HG02610 (cell line): Measurements from ENCODE around the gene TARS3.
A peak's percentile ranks its signal among the peaks of the same experiment; 100 is the strongest.
"Not testable (repeated sequence)": the region's sequence is repeated elsewhere in the genome, so short reads cannot be mapped to it uniquely, and the experiment has no call there.

Source experiments
- ATAC-seq: cut with Tn5 transposase; IDR thresholded peaks from one replicate; pipeline ENCODE4 v1.9.1; 2021; ENCODE audit warnings: mild to moderate bottlenecking, moderate library complexity; ENCODE audit not compliant: unreplicated experiment

The TARS3 gene

DNA sequence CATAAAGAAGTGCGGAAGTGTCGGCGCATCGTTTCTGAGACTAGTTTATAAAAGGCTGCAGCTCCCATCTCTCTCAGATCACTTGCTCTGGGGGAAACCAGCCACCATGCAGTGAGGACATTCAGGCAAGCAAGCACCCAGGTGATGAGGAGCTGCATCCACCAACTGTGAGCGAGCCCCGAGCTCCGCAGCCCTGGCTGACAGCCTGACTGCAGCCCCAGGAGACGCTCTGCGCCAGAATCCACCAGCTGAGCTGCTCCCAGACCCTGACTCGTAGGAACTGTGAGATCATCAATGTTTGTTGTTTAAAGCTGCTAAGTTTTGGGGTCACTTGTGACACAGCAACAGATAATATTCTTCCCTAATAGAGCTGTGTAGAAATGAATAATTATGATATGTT lies 67.1 kb downstream of the TARS3 start:
- no peak for ATAC-seq

DNA sequence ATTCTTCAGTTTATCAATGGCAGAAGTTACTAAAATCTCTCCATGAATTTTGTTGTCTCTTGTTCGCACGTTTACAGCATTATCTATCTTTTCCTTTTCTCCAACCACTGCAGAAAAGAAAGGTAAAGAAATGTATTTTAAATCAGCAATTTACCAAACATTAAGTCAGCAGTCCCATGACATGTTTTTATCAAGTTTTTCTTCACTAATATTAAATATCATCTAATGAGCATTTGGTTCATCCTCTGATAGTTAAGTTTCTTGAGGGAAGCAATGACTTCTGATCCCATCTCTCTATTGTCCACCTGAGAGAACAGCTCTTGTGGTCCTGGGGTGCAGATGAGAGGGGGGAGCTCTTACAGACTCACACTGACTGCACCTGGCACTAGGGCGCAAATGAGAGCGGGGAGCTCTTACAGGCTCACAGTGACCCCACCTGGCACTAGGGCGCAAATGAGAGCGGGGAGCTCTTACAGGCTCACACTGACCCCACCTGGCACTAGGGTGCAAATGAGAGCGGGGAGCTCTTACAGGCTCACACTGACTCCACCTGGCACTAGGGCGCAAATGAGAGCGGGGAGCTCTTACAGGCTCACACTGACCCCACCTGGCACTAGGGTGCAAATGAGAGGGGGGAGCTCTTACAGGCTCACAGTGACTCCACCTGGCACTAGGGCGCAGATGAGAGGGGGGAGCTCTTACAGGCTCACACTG lies 69.5 kb downstream of the TARS3 start:
- ATAC-seq, result not testable (repeated sequence)

DNA sequence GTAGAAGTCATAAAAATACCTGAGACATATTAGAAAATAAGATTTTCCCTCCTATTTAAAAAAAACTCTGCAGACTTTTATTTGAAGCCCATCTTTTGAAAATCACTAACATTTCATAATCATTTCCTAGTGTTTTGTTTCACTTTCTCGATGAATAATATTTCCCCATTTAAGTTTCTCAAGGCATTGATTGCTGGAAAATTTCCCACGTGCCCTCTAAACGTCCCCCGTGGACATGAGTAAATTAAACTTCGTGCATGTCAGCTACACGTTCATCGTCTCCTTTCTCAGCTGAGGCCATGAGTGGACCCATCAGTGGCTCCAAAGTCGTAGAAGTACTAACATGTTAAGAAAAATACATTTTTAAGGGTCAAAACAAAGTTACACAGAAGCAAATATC lies 70.1 kb downstream of the TARS3 start:
- no peak for ATAC-seq

DNA sequence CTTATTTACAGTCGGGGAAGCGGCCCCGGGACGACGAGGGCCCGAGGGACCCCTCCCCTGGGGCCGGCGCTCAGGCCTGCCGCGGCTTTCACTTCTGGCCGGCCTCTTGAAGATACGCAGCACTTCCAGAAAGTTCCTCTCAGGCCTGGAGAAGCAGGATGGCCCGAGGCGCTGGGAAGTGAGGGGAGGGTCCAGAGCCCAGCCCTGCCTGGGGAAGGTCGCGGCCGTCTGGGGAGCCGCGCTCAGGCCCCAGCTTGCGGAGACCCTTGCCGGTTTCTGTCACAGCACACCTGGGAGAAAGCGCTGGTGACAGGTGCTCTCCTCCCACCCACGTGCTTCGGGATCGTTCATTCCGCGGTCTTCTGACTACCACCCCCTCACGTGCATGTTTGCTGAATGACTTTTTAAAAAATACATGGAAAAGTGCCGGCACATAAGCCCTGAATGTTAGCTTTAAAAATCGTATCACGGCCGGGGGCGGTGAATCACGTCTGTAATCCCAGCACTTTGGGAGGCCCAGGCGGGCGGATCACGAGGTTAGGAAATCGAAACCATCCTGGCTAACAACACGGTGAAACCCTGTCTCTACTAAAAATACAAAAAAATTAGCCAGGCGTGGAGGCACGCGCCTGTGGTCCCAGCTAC lies 71.4 kb downstream of the TARS3 start:
- no peak for ATAC-seq

DNA sequence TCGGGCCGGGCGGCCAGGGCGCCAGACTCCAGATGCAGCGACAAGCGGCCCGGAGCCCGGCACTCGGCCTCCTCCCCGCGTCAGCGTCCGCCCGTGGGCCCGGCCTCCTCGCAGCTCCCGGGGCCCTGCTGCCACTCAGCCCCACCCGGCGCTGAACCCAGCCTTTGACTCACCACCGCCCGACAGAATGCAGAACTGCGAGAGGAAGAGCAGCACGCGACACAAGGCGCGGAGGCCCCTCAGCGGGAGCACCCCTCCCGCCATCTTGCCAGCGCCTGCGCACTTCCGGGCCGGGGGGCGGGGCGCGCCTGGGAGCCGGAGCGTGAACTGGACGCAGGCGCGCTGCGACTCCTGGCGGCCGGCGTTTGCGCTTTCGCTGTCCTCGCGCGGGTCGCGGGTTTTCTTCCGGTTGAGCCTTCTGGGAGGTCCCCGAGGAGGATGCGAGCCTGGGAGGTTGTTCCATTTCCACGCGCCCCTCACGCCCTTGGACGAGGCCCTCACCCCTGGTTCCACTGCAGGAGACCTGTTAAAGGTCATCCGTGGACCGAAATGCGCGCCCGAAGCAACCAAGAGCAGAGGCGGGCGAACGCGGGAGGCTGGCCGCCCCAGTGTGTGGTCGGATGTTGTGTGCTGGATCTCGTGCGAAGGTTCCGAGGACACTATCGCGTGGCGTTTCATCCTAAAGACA lies 72.0 kb downstream of the TARS3 start, which contains the start of gene TM2D3:
TM2D3 (minus strand) TSS at position 284 of the 688 bp plus-strand sequence; CDS start at position 264, 20 bp downstream.
- peak; percentile 89 for ATAC-seq

DNA sequence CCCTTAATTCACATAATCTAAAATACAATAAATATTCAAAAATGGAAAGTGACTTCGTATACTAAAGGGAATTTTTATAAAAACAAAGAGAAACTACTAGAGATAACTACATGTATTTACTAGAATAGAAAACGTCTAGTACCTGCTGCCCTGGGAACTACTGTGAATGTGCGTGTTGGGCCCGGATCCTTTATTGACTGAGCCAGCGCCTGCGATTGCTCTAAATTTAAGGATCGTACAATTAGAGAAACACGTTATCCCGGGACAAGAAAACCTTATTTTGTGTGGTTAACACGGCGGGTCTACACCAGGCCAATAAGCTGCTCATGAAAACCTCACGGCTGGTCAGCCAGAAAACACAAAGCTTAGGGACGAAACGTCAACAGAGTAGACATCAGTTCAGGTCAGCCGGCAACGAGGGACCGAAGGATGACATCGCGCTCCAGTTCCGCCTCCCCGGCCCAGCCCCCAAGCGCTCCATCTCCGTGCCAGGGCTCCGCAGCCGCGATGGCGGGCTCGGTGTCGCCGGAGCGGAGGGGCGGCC lies 72.6 kb downstream of the TARS3 start:
- ATAC-seq, result peak; percentile 44

DNA sequence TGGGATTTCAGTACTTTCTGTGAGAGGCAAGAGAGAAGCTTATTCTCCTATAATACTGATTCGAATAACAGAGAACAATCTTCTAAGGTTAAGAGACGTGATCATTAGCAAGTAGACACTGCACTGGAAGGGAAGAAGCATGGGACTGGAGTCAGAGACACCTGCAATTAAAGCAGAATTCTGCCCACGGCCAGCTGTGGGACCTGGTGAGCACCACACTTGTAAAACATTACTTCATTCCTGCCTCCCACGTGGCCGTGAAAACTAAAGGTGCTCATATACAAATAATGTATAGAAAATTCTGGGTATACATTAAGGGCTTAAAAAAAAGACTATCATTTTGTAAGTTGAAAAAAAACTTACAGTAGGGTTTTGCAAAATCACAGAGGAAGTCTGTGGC lies 74.1 kb downstream of the TARS3 start:
- ATAC-seq, result no peak

DNA sequence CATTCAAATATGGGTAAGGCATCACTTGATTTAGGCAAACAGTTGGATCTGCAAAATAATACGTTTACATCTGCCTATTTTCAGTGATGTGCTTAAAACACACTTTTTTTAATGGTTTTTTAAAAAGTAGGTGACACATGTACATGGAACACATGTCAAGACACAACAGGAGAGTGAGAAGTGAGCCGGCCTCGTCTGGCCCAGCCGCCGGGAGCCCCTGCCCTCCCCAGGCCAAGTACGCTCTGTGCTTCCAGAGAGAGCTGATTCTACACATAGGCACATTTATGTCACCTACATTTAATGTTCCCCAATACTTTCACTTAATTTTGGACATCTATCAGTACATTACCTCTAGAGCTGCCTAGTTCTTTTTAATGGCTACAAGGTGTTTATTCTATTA lies 75.9 kb downstream of the TARS3 start:
- no peak for ATAC-seq

DNA sequence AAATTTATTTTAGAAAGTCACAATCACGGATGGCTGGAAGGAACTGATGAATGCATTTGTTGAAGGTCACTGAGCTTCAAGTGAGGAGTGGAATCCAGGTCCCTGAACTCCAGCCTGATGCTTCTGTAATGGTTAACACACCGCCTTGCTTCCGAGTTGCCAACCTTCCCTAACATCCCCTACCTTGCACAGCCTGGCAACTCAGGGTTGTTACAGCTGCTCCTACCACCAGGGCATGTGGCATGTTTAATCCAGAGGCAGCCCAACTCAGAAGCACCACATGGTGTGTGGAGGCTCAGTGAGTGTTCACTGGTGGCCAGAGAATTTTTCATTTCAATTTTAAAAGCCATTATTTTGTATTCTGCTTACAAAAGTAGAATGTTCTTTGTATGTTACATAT lies 77.0 kb downstream of the TARS3 start:
- no peak for ATAC-seq

DNA sequence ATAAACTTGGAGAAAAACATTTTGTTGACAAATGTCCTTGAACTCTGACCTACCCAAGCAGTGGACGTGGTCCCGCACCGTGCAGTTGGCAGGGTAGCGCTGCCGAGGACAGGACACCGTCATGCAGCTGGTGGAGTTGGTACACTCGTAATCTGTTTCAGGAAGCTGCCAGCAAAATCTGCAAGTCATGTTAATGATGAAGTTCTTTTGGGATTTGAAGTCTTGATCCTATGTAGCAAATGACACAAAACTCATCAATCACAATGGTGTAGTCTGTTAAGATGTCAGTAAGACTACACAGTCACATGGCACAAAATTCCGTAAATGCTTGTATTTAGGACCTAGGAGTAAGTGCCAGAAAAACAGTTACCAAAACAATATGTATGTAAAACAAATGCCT lies 77.6 kb downstream of the TARS3 start:
- no peak for ATAC-seq

DNA sequence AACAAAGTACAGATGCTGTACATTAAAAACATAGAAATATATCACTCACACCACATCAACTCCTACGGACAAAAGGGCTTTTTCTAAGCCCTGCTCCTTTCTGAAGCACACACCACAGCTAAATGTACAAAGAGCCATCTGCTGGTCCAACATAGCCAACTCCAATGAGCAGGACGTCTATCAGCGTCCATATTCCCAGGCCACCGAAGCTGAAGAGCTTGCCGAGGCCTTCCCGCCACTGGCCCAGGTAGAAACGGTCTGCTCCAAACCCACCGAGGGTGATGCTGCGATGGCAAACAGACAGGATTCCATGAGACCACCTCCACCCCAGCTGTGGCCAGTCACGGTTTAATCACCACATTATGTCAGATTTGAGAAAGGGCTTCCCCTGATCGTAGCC lies 81.9 kb downstream of the TARS3 start:
- no peak for ATAC-seq

DNA sequence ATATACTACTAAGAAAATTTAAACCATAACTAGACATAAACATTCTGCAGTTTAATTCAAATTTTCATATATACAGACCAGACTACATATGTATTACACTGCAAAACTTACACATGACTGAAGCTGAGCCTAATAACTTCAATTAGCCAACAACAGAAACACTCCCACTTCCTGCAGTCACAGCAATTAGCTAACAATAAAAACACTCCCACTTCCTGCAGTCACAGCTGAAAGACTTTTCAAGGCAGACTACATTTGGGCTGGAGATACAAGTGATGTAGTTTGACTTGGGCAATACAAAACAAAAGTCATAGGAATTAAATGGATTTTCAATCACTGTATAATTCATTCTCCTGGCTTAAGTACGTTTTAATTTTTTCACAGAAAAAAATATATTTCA lies 82.4 kb downstream of the TARS3 start:
- ATAC-seq, result no peak

DNA sequence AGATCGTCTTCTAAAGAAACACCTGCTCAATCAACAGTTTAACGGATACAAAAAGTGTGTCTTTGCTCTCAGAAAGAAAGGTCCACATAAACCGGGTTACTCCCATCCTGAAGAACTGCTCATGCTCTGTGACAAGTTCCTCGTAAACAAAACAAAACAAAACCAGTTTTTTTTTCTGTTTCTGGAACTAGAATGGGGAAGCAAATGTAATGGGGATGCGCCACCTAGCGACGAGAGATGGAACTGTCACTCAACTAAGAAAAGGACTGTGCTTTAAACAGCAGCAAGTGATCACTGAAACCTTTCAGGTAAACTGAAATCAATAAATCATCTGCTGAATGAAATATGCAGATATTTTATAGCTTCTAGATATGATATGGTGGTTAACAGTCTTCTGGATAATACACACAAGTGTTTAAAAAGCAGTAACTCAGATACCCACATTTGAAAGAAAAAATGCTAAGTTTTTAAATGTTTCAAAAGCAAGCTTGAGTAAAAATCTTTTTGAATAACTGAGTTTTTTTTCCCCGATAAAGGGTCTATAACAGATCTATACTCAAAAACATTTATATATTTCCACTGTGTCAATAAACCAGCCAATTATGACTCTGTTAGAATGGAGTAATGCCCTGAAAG lies 83.0 kb downstream of the TARS3 start:
- no peak for ATAC-seq

DNA sequence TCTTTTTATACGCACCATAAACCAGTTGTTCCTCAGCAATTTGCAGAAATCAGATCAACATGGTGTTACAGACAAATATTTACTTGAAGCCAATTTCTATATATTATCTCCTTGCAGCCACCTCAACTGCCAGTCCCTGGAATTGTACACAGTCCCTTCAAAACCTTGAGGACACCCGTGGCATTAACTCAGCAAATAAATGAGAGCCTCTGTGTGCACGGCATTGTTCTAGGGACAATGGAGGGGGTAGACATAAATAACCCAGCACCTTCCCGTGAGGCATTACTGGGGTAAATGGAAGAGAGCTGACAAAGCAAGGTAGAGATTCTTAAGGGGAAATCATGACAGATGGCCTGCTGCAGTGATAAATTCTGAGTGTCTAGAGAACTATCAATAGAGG lies 84.6 kb downstream of the TARS3 start:
- no peak for ATAC-seq

DNA sequence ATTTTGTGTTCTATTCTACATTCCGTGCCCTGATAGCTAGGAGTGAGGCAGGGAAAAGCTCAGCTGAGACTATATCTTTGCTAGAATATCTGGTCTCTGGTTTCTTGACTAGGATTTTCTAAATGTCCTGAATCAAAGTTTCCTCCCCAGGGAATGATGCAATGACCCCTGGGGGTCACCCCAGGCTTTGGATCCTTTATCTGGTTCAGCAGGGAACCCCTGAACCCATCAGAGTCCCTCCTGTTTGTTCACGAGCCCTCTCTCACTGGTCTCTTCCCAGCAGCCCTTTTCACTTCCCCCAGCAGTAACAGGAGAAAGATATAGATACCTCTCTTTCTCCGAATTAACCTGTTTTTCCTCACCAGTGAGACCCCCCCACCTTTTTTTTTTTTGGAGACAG lies 86.4 kb downstream of the TARS3 start:
- no peak for ATAC-seq

DNA sequence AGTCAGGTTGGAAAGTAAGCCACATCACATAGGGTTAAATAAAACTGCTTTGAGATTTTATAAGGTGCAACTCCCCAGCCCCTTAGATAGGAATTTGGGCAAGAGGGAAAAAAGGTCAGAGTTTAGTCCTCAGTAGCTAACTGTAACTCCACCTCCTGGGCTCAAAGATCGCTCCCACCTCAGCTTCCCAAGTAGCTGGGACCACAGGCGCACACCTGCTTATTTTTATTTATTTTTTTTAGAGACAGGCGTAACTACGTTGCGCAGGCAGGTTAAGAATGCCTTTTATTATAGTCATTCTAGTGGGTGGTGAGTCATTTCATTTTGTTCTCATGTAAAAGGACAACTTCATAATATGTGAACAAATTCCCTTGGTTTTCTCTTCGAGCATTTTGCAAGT lies 86.8 kb downstream of the TARS3 start:
- no peak for ATAC-seq

DNA sequence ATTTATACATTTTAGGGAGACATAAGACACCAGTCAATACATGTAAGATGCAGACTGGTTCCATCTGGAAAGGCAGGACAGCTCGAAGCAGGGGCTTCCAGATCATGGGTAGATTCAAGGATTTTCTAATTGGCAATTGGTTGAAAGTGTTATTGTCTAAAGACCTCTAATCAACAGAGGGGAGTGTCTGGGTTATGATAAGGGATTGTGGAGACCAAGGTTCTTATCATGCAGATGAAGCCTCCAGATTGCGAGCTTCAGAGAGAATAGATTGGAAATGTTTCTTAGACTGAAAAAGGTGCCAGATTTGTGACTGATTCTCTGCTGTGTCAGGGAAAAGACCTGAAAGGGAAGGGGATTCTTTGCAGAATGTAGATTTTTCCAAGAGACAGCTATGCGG lies 87.2 kb downstream of the TARS3 start:
- ATAC-seq, result no peak

DNA sequence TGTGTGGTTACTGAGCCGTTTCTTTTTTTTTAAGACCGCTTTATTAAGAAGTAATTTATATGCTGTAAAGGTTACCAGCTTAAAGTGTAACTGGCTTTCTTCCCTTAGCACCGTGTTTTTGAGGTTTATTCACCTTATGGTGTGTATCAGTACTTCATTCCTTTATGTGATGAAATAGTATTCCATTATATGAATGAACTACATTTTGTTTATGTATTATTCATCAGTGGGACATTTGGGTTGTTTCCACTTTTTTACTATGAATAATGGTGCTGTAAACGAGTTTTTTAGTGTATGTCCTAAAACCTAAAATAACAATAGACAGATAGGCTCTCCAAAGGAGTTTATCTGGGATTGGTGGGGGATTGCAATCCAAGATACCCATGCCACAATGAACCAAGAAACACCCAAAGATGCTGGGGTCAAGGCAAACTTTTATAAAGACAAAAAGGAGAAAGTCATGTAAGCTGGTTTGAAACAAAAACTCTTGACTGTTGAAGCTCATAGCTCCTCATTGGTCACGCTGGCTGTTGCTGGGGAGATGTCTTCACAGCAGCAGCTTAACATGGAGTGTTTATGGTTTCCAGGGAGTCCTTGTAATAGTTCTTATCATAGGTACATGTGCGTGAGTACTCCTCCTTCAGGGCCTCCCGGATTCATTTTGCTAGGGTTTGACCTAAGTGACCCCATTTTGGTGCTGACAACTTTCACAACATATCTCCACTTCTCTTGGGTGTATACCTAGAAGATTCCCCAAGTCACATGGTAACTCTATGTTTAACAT lies 88.1 kb downstream of the TARS3 start:
- ATAC-seq, result no peak

DNA sequence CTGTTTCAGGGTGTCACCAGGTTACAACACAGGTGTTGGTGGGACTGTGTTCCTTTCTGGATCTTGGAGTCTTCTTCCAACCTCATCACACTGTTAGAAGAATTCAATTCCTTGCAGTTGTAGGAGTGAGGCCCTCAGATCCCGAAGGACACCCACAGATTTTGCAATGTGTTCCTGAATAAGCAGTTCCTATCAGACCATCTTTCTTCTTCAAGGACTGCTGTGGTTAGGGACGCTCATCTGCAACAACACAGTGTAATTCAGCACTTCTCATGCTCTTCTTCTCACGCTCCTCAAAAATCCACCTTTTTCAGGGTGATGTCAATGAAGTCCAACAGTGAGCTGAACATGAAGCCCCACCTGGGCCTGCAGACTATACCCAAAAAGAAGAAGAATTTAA lies 90.9 kb downstream of the TARS3 start:
- no peak for ATAC-seq

DNA sequence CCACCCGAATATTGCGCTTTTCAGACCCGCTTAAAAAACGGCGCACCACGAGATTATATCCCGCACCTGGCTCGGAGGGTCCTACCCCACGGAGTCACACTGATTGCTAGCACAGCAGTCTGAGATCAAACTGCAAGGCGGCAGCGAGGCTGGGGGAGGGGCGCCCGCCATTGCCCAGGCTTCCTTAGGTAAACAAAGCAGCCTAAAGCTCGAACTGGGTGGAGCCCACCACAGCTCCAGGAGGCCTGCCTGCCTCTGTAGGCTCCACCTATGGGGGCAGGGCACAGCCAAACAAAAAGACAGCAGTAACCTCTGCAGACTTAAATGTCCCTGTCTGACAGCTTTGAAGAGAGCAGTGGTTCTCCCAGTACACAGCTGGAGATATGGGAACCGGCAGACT lies 97.5 kb downstream of the TARS3 start:
- ATAC-seq, result not testable (repeated sequence)

DNA sequence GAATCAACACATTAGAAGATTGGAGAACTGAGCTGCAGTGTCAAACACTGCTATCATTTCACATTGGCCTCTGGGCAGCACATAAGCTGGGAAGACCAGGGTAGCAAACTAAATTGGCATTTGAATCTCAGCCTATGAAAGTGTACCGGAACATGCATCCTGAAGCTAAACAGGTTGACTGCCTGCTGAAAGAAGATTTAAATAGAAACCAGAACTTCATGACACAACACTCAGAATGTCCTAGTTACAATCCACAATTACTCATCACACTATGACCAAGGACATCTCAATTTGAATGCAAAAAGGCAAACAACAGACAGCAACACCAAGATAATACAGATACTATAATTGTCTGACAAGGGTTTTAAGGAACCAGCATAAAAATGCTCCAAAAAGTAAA lies 98.3 kb downstream of the TARS3 start:
- no peak for ATAC-seq
